ENCODE measurements around the gene FAM72B. TPM values are rescaled to one million over a fixed set of nuclear protein-coding genes. Genes with fewer than 3 reads are reported as not detected.

FAM72B gene
- total RNA-seq (2022; extraction: Qiagen RNA extraction; ENCODE audit: low read depth), result 3.9 to 7.2 TPM (median 6.4 TPM) in 5 replicates

DNA sequence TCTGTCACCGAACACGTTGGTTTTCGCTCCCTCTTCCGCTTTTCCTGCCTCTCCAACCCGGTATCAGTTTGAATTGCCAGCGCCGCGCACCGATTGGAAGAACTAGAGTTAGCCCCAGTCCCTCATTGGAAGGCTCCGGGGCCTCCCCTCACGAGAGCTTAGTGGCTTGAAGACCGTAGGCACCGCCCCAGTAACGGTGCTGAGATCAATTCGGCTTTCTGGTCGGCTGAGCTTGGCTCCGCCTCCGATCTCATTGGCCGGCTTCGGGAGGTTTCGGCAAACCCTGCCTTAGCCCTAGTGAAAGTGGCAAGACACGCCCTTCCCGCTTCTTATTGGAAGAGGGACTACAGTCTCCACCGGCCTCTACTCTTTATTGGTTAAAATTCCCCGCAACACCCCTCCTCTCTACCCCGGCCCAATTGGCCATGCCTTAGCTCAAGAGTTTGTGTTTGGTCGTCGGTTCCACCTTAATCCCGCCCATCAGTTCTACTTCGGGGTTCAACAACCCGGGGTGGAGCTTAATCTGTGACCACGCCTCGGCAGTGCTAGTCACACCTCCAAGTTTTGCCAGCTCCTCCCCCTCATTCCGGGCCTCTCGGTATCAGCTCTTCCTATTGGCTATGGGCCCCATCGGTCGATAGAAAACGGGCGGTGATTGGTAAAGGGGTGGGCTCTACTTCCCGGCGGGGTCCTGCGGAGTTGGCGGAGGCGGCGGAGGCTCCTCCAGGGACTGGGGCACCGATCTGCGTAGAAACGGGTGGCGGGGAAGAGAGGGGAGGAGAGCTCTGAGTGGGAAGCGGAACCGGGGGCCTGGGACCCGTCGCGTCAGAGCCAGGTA, at the start of gene FAM72B, which contains the start of gene SRGAP2C:
FAM72B (minus strand) TSS at position 51 of the 838 bp plus-strand sequence. CDS start 851 bp downstream, outside the sequence.
SRGAP2C (plus strand) TSS at position 686 of the 838 bp plus-strand sequence. CDS start 2,472 bp downstream, outside the sequence.

Other genes with a start within 250 kb of the FAM72B start
- gene SRGAP2C, start 635 bp upstream of the FAM72B start, total RNA-seq (2022; extraction: Qiagen RNA extraction; ENCODE audit: low read depth), result 3.3 to 12.0 TPM (median 6.9 TPM) in 5 replicates

Data from A549 treated with ZK216348 at 1 μM for 4 hours (cell line).